HCT116 (cell line): ENCODE data around the gene OSBPL5. TPM values are rescaled to one million over a fixed set of nuclear protein-coding genes. Genes with fewer than 3 reads are reported as not detected.

Source experiments
- ATAC-seq: fragments of 200-7000 bp; cut with Tn5 transposase; 2 replicates; pipeline ENCODE4 v1.9.1; 2020; ENCODE audit warnings: mild to moderate bottlenecking, moderate library complexity
- BruUV-seq: library from RNA; stranded (reverse); fragments of 400-500 nt; replicated peaks from 2 replicates; lab custom pipeline; 2021; lab: Mats Ljungman, UMichigan
- CTCF ChIA-PET: fragments of 300-600 bp; sonication (Branson Sonifier 250); formaldehyde crosslinking; loops from one replicate; lab custom pipeline; 2021; ENCODE audit warnings: antibody characterized with exemption; lab: Charles Lee
- POLR2A ChIA-PET: fragments of 300-600, 350-600 bp; sonication (Branson Sonifier 250); formaldehyde crosslinking; loops from one replicate; lab custom pipeline; 2021; ENCODE audit warnings: antibody characterized with exemption; lab: Charles Lee
- RAD21 ChIA-PET, 2 experiments: fragments of 300-600 bp; sonication (Branson Sonifier 250); formaldehyde crosslinking; loops; one replicate each; lab custom pipeline; 2023; ENCODE audit warnings: low total read pairs in 2 of 2; ENCODE audit not compliant: uncharacterized antibody in 2 of 2, unreplicated experiment in 2 of 2, low non-redundant PET in 1 of 2; lab: Charles Lee
- DNase-seq: peaks from one replicate; pipeline ENCODE4 v3.0.0-alpha.2; 2010; ENCODE audit warnings: low read depth, low spot score
- H2AFZ ChIP-seq: fragments of 200-600 bp; shearing (Covaris generic), sonication (generic); 2 replicates; pipeline ENCODE4 v1.6.1; 2017; ENCODE audit warnings: low read depth, mixed run types, mixed read lengths, antibody characterized with exemption, low read length; ENCODE audit not compliant: poor library complexity, severe bottlenecking
- H3K27ac ChIP-seq: 2 replicates; pipeline ENCODE4 v1.5.1; 2012; ENCODE audit warnings: low read depth, low read length
- H3K27me3 ChIP-seq: fragments of 200-600 bp; sonication (generic); 2 replicates; pipeline ENCODE4 v1.6.1; 2016; ENCODE audit warnings: mixed run types, low read length, mixed read lengths; ENCODE audit not compliant: insufficient read depth
- H3K36me3 ChIP-seq, 2 experiments: fragments of 200-500 bp in 1 of 2; fragments of 200-600 bp in 1 of 2; sonication (Bioruptor generic) in 1 of 2; sonication (generic) in 1 of 2; 2 replicates each; pipeline versions ENCODE4 v1.5.1 to v1.6.1; 2014 to 2016; ENCODE audit warnings: low read length in 2 of 2, inconsistent platforms in 1 of 2, mixed read lengths in 1 of 2, mixed run types in 1 of 2; ENCODE audit not compliant: insufficient read depth in 2 of 2, control insufficient read depth in 1 of 2
- H3K4me1 ChIP-seq, 2 experiments: fragments of 200-600 bp in 1 of 2; sonication (generic) in 1 of 2; 2 replicates each; pipeline versions ENCODE4 v1.5.1 to v1.6.1; 2012 to 2017; ENCODE audit warnings: low read length in 2 of 2, inconsistent platforms in 1 of 2, mild to moderate bottlenecking in 1 of 2, mixed read lengths in 1 of 2, mixed run types in 1 of 2, moderate library complexity in 1 of 2; ENCODE audit not compliant: insufficient read depth in 2 of 2, control insufficient read depth in 1 of 2
- H3K4me2 ChIP-seq: fragments of 200-600 bp; sonication (generic); 2 replicates; pipeline ENCODE4 v1.6.1; 2017; ENCODE audit warnings: mixed run types, low read length, mixed read lengths
- H3K4me3 ChIP-seq, 2 experiments: fragments of 200-600 bp in 1 of 2; sonication (generic) in 1 of 2; replicated peaks in 1 of 2; 2 replicates each; pipeline ENCODE4 v1.5.1; 2011 to 2016; ENCODE audit warnings: low read length in 2 of 2, control low read depth in 1 of 2, low read depth in 1 of 2, mild to moderate bottlenecking in 1 of 2, mixed read lengths in 1 of 2, mixed run types in 1 of 2
- H3K79me2 ChIP-seq: fragments of 200-600 bp; sonication (generic); 2 replicates; pipeline ENCODE4 v1.6.1; 2017; ENCODE audit warnings: mild to moderate bottlenecking, mixed run types, low read length, moderate library complexity, mixed read lengths; ENCODE audit not compliant: insufficient read depth
- H3K9ac ChIP-seq: fragments of 200-600 bp; sonication (generic); 2 replicates; pipeline ENCODE4 v1.6.1; 2016; ENCODE audit warnings: low read length, mixed read lengths
- H3K9me2 ChIP-seq: fragments of 200-600 bp; sonication (generic), shearing (Covaris generic); 2 replicates; pipeline ENCODE4 v1.6.1; 2017; ENCODE audit warnings: mixed run types, mild to moderate bottlenecking, moderate library complexity; ENCODE audit not compliant: insufficient read depth
- H3K9me3 ChIP-seq, 2 experiments: fragments of 200-500 bp in 1 of 2; fragments of 200-600 bp in 1 of 2; sonication (Bioruptor generic) in 1 of 2; sonication (generic) in 1 of 2; 2 replicates each; pipeline ENCODE4 v1.6.1; 2014 to 2017; ENCODE audit warnings: low read length in 2 of 2, mixed read lengths in 2 of 2, inconsistent platforms in 1 of 2, low read depth in 1 of 2, mild to moderate bottlenecking in 1 of 2, mixed run types in 1 of 2, moderate library complexity in 1 of 2; ENCODE audit not compliant: control insufficient read depth in 1 of 2, insufficient read depth in 1 of 2
- H4K20me1 ChIP-seq: fragments of 200-600 bp; sonication (generic), shearing (Covaris generic); 2 replicates; pipeline ENCODE4 v1.6.1; 2017; ENCODE audit warnings: mixed run types, mild to moderate bottlenecking, moderate library complexity; ENCODE audit not compliant: insufficient read depth
- CEBPB ChIP-seq: IDR thresholded peaks from 2 replicates; pipeline ENCODE4 v1.6.1; 2012; ENCODE audit warnings: low read depth
- EZH2phosphoT487 ChIP-seq: fragments of 200-600 bp; IDR thresholded peaks from 2 replicates; pipeline ENCODE4 v1.6.1; 2018; ENCODE audit warnings: antibody characterized with exemption, borderline replicate concordance
- POLR2AphosphoS5 ChIP-seq: IDR thresholded peaks from 2 replicates; pipeline ENCODE4 v1.6.1; 2011; ENCODE audit warnings: mild to moderate bottlenecking, low read depth, low read length, moderate library complexity
- SP1 ChIP-seq: IDR thresholded peaks from 2 replicates; pipeline ENCODE4 v1.6.1; 2012; ENCODE audit warnings: low read depth
- YY1 ChIP-seq: IDR thresholded peaks from 2 replicates; pipeline ENCODE4 v1.6.1; 2011; ENCODE audit warnings: low read length, low read depth, moderate library complexity, mild to moderate bottlenecking; ENCODE audit not compliant: insufficient replicate concordance; ENCODE audit errors: extremely low read depth
- intact Hi-C: fragments of 100-400 bp; cut with micrococcal nuclease; formaldehyde crosslinking; loops from 2 replicates; pipeline ENCODE4 v1.10.0; 2022
- total RNA-seq: library from RNA; stranded (reverse); gene quantifications from one replicate; pipeline ENCODE4 v1.2.1, GENCODE V29; 2021; ENCODE audit not compliant: unreplicated experiment

OSBPL5 gene
- total RNA-seq, 1 experiment from 2014 or later: 44.2 TPM

- TF ChIP-seq YY1 (no peak), SP1 (no peak), EZH2phosphoT487 (no peak)
- peaks cover 2 to 17% of the 10 kb centered on the region in 2 experiments for H3K4me1 ChIP-seq
- ChIA-PET CTCF (no interaction called here), POLR2A (no interaction called here), RAD21 (no interaction called here)
- DNase-seq (no peak), ATAC-seq (peak; percentile 19; the same call in 1 of the 2 replicates)
- no peaks in the 10 kb centered on the region for H3K36me3 ChIP-seq
- H2AFZ ChIP-seq: no peak overlapping the region
- no peak overlapping the region for H3K9ac ChIP-seq
- intact Hi-C loops: loop anchor here (2.0 kb wide), 1 partner anchor 561 kb away; no protein-coding TSS in a partner anchor
- no peak overlapping the region for H3K4me3 ChIP-seq
- no peak overlapping the region for H3K27ac ChIP-seq
- no peaks in the 10 kb centered on the region for H3K9me2 ChIP-seq
- H3K4me2 ChIP-seq: no peak overlapping the region
- no peaks in the 10 kb centered on the region for H3K79me2 ChIP-seq
- H3K27me3 ChIP-seq: no peaks in the 10 kb centered on the region
- no peaks in the 10 kb centered on the region for H4K20me1 ChIP-seq
- H3K9me3 ChIP-seq: no peaks in the 10 kb centered on the region
- BruUV-seq: no TSS peak
These were observed 71.6 kb downstream of the OSBPL5 start for GRCh38 chr11:3093281-3094191.

- no peak for DNase-seq
- H3K4me2 ChIP-seq: no peak overlapping the region
- no peak overlapping the region for H3K4me3 ChIP-seq
- TF ChIP-seq POLR2AphosphoS5 (0 out of 2 replicates have a peak, but pooled peaks have one; percentile 9), CEBPB (no peak)
- ChIA-PET CTCF (interaction anchor here (1.8 to 2.1 kb wide), 2 partner anchors 163 to 560 kb away, joined by 9 to 12 read pairs; partner anchors contain the start of gene PHLDA2), POLR2A (no interaction called here), RAD21 (no interaction called here)
- no peak overlapping the region for H2AFZ ChIP-seq
- no peak for ATAC-seq
- H3K79me2 ChIP-seq: no peaks in the 10 kb centered on the region
- no peak overlapping the region for H3K9ac ChIP-seq
- no peaks in the 10 kb centered on the region for H4K20me1 ChIP-seq
- no peak overlapping the region; the same call in 1 of the 2 replicates for H3K27ac ChIP-seq
- BruUV-seq: no TSS peak
- H3K36me3 ChIP-seq: no peaks in the 10 kb centered on the region
- H3K27me3 ChIP-seq: no peaks in the 10 kb centered on the region
- no peaks in the 10 kb centered on the region for H3K9me2 ChIP-seq
- H3K4me1 ChIP-seq: peaks cover 2 to 22% of the 10 kb centered on the region in 2 experiments
- H3K9me3 ChIP-seq: no peaks in the 10 kb centered on the region
- intact Hi-C loops: loop anchor here (1.0 to 2.0 kb wide), 2 partner anchors 55 to 560 kb away; no protein-coding TSS in a partner anchor
These were observed 72.4 kb downstream of the OSBPL5 start for GRCh38 chr11:3092603-3093141.
